GM19372 (cell line): ENCODE measurements around the gene MAL.
A peak's percentile ranks its signal among the peaks of the same experiment; 100 is the strongest.

ENCODE experiments used
- ATAC-seq: cut with Tn5 transposase; IDR thresholded peaks from one replicate; pipeline ENCODE4 v1.9.1; 2021; ENCODE audit warnings: mild to moderate bottlenecking, low read depth, moderate library complexity; ENCODE audit not compliant: unreplicated experiment

Gene MAL

GRCh38 chr2:95025406-95026319, at the start of gene MAL:
MAL (plus strand) TSS chr2:95025708; CDS start chr2:95025793, 85 bp downstream.
- ATAC-seq, result peak; percentile 44

GRCh38 chr2:94977826-94978225, 47.7 kb upstream of the MAL start:
- ATAC-seq, result no peak

GRCh38 chr2:94978917-94979316, 46.6 kb upstream of the MAL start:
- ATAC-seq, result no peak

DNA sequence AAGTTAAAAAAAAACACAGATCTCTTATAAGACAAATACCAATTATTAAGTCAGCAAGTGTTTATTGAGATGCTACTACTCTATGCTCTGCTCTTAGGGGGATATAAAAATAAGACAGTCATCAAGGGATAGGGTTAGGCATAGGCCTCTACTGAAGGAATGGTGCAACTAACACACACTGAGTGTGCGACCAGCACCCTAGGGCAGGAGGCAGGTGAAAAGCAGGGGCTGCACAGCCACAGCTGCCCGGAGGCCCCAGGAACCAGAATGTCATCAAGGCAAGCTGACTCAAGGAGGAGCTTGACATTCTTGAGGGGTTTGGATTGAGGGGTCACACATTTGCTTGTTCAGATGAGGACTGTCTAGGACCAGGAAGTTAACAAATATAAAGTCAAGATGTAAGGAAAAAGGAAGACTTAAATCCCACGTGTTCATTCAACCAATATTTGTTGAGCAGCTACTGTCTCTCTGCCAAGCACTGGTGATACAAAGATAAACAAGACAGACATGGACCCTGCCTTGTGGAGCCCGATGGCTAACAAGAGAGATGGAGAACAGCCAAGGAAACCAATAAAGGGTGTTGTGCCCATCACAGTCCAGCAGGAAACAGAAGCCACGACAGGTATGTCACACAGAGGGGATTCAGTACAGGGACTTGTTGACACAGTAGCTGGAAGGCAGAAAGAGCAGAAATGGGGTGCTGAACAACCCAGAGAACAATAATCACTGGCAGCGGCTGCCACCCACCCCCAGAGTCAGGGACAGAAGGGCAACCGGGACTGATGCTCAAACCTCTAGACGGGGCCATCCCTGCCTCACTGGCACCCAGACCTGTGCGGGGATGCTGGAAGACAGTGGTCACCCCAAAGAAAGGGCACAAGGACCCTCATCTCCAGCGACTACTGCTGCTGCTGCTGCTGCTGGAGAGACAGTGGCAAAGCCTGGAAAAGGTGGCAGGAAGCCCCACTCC, 45.8 kb upstream of the MAL start:
- ATAC-seq, result no peak

- no peak for ATAC-seq
Measured at GRCh38 chr2:94980406-94980805, 45.1 kb upstream of the MAL start.

DNA sequence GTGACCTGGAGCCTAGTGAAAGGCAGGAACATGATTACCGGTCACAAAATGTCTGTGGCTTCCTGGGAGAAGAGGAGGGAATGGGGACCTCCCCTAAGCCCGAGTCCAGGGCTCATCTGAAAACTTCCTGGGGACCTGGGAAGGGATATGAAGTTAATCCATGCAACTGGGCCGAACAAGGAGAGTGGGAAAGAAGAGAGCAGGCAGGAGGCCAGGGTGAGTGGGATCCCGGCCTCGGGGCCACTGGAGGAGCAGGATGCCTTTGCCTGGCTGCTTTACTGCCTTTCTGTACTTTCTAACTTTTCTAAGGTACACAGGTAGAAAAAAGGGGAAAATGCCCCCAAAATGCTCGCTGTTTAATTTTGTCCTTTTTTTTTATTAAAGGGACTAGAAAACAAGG, 43.4 kb upstream of the MAL start:
- no peak for ATAC-seq

GRCh38 chr2:94982675-94983074, 42.8 kb upstream of the MAL start:
- no peak for ATAC-seq

DNA sequence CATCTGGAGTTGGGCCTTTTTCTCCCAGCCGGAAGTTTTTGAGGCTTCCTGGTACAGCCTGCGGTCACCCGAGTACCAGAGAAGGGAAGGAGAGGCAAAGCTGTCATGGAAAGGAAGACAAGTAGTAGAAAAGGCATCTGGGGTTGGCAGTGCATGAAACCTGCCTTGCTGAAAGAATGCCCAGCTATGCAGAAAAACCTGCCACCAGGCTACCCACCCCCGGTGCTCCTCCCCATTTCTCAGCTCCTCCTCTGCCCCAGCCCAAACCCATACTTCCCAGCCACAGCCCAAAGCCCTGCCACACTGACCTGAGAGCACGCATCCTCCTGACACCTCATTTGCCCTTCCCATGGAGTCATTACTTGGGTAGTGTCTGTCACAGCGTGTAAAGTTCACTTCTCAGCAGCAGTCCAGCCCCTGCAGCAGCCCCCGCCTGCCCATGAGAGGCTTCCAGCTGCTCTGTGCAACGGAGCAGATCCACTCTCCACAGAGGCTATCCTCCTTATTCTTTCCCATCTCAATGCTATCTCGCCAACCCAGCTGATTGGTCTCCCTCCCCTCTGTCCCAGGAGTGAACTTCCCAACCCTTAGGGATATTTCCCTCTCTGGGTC, 40.4 kb upstream of the MAL start:
- no peak for ATAC-seq

DNA sequence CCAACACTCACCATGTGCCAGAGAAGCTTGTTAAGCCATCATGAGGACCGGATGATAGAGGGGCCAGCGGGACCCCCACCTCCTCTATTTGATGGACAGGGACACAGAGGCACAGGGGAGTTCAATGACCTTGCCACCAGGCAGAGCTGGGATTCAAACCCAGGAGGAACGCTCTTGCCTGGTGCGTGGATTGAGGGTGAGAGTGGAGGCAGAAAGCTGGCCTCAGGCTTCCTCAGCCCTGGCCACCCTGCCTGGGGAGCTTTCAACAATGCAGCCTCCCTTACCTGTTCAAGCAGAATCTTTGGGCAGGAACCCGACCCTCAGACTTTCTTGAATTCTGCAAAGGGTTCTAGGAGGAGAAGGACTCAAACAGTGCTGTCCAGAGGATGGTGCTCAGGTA, 39.9 kb upstream of the MAL start:
- no peak for ATAC-seq

DNA sequence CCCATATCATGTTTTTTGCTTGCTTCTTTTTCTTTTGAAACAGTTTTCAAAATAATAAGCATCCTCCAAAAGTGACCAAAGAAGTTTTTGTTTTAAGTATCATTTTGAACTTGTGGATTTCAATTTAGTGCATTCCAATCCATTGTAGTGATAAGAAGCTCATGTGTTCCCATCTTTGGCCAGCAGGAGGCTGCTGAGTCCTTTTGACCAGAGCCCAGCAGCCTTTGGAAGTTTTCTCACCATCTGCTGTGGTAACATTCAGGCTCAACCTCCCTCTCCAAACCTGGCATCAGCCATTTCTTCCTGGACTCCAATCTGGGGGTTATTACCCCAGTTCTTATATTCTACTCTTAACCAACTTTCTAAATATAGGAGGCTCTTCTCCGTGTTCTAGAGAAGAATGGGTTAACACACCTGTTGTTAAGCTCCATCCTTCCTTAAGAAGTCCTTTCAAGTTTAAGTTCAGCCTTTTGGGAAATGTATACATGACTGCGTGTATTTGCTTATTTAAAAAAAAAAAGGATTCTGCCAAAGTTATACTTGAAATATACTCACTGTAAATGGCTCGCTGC, 39.0 kb upstream of the MAL start:
- ATAC-seq, result peak; percentile 85

DNA sequence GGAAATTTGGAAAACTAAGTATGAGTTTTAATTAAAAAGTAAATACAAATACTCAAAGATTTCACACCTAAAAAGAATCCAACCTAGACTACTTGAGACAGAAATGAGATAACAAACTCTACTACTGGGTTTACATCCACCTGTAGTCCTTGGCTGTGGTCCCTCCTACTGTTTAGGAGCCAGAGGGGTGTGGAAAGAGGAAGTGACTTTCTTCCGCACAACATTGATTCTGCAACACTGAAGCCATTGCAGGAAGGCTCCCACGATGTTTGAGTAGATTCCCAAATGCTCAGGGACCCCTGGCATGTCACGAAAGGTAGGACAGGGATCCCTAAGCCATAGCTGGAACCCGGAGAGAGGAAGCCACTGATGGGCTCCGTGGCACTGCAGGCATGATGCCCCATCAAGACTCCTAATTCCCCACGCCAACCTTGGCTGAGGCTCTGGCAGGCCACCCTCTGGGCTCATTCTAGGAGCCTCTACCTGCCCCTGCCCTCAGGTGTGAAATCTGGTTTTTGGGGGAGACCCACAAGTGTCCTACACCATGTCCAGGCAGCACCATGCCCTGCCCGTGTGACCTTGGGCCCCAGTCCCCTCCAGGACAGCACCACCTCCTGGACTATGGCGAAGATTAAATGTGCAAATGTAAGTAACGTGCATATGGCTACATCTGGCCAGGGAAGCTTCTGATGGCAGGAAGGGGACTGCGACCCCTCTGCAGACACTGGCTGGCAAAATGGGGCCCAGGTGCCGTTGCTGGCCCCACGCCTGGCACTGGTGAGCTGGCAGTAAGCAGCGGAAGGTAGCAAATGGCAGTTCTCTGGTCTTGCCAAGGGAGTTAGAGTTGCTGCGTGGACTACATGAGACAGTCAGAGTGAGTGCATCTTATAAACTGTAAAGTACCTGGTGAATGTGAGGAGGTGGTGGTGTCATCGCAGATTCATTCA, 38.2 kb upstream of the MAL start:
- ATAC-seq, result no peak

GRCh38 chr2:94990956-94991355, 34.6 kb upstream of the MAL start:
- ATAC-seq, result no peak

GRCh38 chr2:94992360-94992759, 33.1 kb upstream of the MAL start:
- no peak for ATAC-seq

- ATAC-seq, result no peak
Measured at GRCh38 chr2:94993176-94994062, 32.1 kb upstream of the MAL start.

DNA sequence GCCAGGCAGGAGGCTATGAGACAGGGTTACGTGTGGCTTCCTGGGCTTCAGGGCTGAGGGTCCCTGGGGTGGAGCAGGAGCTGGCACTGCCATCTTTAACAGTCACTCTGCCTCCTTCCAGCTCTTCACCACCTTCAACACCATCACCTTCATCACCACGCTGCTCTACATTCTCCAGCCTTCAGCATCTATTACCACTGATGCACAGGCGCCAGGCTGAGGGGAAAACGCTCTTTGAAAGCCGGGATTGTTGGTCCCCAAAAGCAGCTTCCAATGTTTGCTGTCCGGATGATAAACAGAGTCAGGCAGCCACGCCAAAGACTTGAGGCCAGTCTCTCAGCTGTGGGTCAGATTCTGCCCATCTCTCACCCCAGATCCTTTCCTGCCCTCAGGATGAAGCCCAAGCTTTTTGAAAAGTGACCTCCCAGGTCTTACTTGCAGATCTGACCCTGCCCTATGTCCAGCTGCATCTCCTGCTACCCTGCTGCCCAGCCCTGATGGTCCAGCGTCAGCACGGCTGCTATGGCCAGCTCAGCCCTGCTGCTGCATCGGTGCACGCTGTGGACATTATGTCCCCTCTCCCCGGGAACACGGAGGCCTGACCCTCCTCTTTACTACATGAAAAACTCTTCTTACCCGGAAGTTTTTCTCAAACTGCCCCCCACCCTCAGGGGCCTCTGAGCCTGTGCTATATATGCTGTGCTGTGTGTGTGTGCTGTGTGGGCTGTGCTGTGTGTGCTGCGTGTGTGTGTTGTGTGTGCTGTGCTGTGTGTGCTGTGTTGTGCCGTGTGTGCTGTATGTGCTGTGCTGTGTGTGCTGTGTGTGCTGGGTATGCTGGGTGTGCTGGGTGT, 31.2 kb upstream of the MAL start:
- no peak for ATAC-seq

GRCh38 chr2:94994914-94995552, 30.5 kb upstream of the MAL start:
- no peak for ATAC-seq
